ENCODE results near the gene LIME1. TPM values are rescaled to one million over a fixed set of nuclear protein-coding genes. Genes with fewer than 3 reads are reported as not detected.

The LIME1 gene
- total and polyA plus RNA-seq, 2 of the 8 experiments (the other 6 are each of a cell fraction or from before 2014, with no cell fraction given), result 4.5 to 5.9 TPM

- ChIA-PET POLR2A (ENCODE audit: partially characterized antibody) (interaction anchor here (0.6 to 2.2 kb wide), 9 partner anchors 10 to 130 kb away, joined by 3 to 14 read pairs (median 4); partner anchors contain the start of genes TNFRSF6B and TPD52L2), CTCF (ENCODE audit: partially characterized antibody) (interaction anchor here (0.8 to 2.1 kb wide), 4 partner anchors 27 to 74 kb away, joined by 3 to 5 read pairs (median 3); no protein-coding TSS in a partner anchor)
- no peak overlapping the region for H3K4me2 ChIP-seq (ENCODE audit: insufficient read depth in 1 of 2, low read depth in 2 of 2, low read length in 2 of 2)
- no peak overlapping the region for H2BK120ac ChIP-seq (replicated peaks; ENCODE audit: low read depth, low read length)
- H4K91ac ChIP-seq (replicated peaks; ENCODE audit: insufficient read length, low read length), result no peak overlapping the region
- H3K18ac ChIP-seq (ENCODE audit: extremely low read depth, low read length), result no peak overlapping the region
- H3K9me3 ChIP-seq (ENCODE audit: insufficient read depth in 2 of 2, low read depth in 1 of 2, low read length in 1 of 2), result peaks cover 0 to 4% of the 10 kb centered on the region in 2 experiments; a peak in 2 of 4 replicates
- no peak overlapping the region for H3K9ac ChIP-seq (replicated peaks in 1 of 4; ENCODE audit: extremely low read depth in 1 of 4, low read depth in 3 of 4, low read length in 3 of 4)
- peaks cover 5 to 46% of the 10 kb centered on the region in 2 experiments for H4K20me1 ChIP-seq (replicated peaks in 1 of 2; ENCODE audit: control insufficient read depth in 1 of 2, insufficient read depth in 2 of 2, low read length in 2 of 2)
- no peak overlapping the region for H3K23ac ChIP-seq (ENCODE audit: insufficient read length)
- no peak overlapping the region for H3K4me3 ChIP-seq (ENCODE audit: extremely low read depth in 1 of 4, insufficient read depth in 2 of 4, low read depth in 3 of 4, low read length in 4 of 4)
- no peak overlapping the region for H4K5ac ChIP-seq (ENCODE audit: insufficient read length, low read depth, low read length)
- no peak overlapping the region for H2BK5ac ChIP-seq (ENCODE audit: low read depth, low read length)
- H3K27me3 ChIP-seq (replicated peaks in 1 of 4; ENCODE audit: control insufficient read depth in 3 of 4, extremely low read depth in 1 of 4, insufficient read depth in 3 of 4, low read length in 3 of 4), result peaks cover 0 to 12% (median 8%) of the 10 kb centered on the region in 4 experiments; a peak in 4 of 7 replicates
- peaks cover 0 to 14% (median 7%) of the 10 kb centered on the region in 4 experiments; a peak in 5 of 8 replicates for H3K36me3 ChIP-seq (ENCODE audit: control insufficient read depth in 2 of 4, insufficient read depth in 4 of 4, low read length in 3 of 4)
- FAIRE-seq (no peak), DNase-seq (ENCODE audit: low read depth in 1 of 2, low spot score in 2 of 2) (no peak)
- peaks cover 0 to 12% (median 6%) of the 10 kb centered on the region in 4 experiments; a peak in 6 of 7 replicates for H3K4me1 ChIP-seq (replicated peaks in 1 of 4; ENCODE audit: control insufficient read depth in 3 of 4, insufficient read depth in 4 of 4, low read length in 3 of 4)
- H3K79me1 ChIP-seq (ENCODE audit: low read depth, low read length), result peaks cover 16% of the 10 kb centered on the region
- no peak overlapping the region for H3K56ac ChIP-seq (replicated peaks; ENCODE audit: insufficient read length, low read depth, low read length)
- H3K27ac ChIP-seq (ENCODE audit: low read depth, low read length), result no peak overlapping the region
- WGBS, 2 experiments (ENCODE audit: extremely low coverage in 1 of 2, insufficient coverage in 1 of 2, insufficient read length in 1 of 2, insufficient replicate concordance in 2 of 2, low coverage in 1 of 2, low lambda C conversion rate in 2 of 2, missing lambda C conversion rate in 1 of 2), result 94% methylated on average over 46 of the region's 48 CpGs; no CpG with 5 or more reads in 1 of the 2 experiments
- H3K4ac ChIP-seq (replicated peaks; ENCODE audit: insufficient read length, low read depth, low read length), result no peak overlapping the region
- peaks cover 10% of the 10 kb centered on the region for H3K23me2 ChIP-seq (ENCODE audit: low read depth, low read length)
- H3K79me2 ChIP-seq (ENCODE audit: control insufficient read depth in 1 of 2, insufficient read depth in 2 of 2, low read length in 2 of 2), result peaks cover 0 to 8% of the 10 kb centered on the region in 2 experiments; a peak in 1 of 4 replicates
- H2BK12ac ChIP-seq (ENCODE audit: low read depth, low read length), result no peak overlapping the region
- no peak overlapping the region for H2AK5ac ChIP-seq (ENCODE audit: low read depth, low read length)
- no peak overlapping the region for H4K8ac ChIP-seq (ENCODE audit: extremely low read depth, insufficient read depth, low read length)
- H2AFZ ChIP-seq (ENCODE audit: low read length), result no peak overlapping the region
- no peak overlapping the region for H3K14ac ChIP-seq (ENCODE audit: insufficient read length)
- no peak overlapping the region for H2BK15ac ChIP-seq (ENCODE audit: low read length)
- H2BK20ac ChIP-seq (ENCODE audit: low read length), result no peak overlapping the region
- no peak for TF ChIP-seq HDAC6 (IDR thresholded peaks at IDR 0.05; ENCODE audit: low read depth, low read length)
Measured at GRCh38 chr20:63734946-63735858, 1.3 kb upstream of the LIME1 start.
